DMS114 treated with DMSO at 0.1 percent for 48 hours (cell line): ENCODE measurements around the gene NSRP1.
"Not testable (repeated sequence)": the region's sequence is repeated elsewhere in the genome, so short reads cannot be mapped to it uniquely, and the experiment has no call there.

Source experiments
- DNase-seq: peaks from one replicate; lab custom pipeline; 2025; ENCODE audit not compliant: unreplicated experiment; lab: John Stamatoyannopoulos, UW

NSRP1 gene

DNA sequence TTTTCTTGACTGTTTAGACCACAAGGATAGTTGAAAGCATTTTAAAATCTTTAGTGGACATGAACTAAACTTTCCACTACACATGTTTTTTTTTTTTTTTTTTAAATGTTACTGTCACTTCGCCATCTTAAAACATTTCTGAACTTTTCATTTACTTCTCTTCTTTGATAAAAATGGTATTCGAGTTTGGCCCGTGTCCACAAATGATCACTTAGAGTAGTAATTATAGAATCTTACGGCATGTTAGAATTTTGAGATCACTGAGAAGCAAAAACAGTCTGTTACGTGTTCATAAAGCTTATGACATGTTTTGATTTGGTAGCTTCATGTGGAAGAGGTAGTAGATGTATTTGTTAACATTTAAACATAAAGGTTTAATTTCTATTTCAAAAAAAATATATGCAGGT, 1.1 kb downstream of the NSRP1 start:
- peak; percentile 31 for DNase-seq

DNA sequence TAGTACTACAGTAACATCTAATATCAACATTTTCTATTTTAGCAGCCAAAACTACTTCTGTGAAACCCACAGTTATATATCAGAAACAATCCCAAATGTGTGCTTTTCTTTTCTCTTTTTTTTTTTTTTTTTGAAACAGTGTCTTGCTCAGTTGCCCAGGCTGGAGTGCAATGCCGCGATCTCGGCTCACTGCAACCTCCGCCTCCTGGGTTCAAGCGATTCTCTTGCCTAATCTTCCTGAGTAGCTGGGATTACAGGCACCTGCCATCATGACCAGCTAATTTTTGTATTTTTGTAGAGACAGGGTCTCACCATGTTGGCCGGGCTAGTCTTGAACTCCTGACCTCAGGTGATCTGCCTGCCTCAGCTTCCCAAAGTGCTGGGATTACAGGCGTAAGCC, 2.0 kb downstream of the NSRP1 start:
- not testable (repeated sequence) for DNase-seq

DNA sequence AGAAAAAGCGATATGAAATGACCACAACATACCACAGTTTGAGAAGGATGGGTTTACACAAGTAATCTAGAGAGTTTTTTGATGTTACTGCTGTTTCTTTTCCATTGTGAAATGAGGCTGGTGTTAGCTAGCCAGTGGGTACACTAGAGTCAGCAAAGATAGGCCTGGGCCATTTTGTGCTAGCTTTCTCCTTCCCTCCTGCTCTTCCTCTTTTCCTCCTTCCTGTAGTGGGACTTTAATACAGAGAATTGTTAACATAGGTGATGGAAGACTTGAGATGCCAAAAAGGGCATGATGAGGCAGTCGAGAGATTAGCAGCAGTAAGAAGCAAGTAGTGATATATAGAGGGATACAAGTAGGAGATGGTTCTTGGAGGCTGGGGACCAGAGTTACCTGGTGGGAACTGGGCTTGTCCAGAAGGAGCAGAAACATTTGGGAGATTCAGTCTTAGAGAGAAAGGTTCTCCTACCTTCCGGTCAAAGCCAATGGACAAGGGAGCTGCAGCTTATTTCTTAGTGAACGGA, 7.7 kb downstream of the NSRP1 start:
- no peak for DNase-seq

DNA sequence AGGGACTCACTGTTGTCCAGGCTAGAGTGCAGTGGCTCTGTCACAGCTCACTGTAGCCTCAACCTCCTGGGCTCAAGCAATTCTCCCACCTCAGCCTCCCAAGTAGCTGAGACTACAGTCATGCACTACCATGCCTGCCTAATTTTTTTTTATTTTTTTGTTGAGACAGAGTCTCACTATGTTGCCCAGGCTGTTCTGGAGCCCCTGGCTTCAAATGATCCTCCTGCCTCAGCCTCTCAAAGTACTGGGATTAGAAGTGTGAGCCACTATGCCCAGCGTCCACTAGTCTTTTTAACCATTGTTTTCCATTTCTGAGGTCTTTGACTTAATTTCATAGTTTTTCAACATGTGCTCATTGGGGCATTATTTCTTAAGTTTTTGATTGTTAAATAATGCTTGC, 13.5 kb downstream of the NSRP1 start:
- no peak for DNase-seq

DNA sequence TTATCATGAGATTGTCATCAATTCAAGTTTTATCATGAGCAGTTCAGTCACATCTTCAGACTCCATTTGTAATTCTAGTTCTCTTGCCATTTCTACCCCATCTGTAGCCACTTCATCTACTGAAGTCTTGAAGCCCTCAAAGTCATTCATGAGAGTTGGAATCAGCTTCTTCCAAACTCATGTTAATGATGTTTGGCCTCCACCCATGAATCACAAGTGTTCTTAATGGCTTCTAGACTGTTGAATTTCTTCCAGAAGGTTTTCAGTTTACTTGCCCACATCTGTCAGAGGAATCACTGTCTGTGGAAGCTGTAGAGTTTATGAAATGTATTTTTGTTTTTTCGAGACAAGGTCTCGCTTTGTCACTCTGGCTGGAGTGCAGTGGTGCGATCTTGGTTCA, 16.0 kb downstream of the NSRP1 start:
- no peak for DNase-seq

DNA sequence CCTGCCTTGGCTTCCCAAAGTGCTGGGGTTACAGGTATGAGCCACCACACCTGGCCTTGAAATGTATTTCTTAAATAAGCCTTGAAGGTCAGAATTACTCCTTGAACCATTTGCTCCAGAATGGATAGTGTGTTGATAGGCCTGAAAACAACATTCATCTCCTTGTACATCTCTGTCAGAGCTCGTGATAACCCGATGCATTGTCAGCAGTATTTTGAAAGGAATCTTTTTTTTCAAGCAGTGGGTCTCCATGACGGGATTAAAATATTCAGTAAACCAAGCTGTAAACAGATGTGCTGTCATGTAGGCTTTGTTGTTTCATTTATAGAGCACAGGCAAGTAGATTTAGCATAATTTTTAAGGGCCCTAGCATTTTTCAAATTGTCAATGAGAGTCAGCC, 16.6 kb downstream of the NSRP1 start:
- no peak for DNase-seq

DNA sequence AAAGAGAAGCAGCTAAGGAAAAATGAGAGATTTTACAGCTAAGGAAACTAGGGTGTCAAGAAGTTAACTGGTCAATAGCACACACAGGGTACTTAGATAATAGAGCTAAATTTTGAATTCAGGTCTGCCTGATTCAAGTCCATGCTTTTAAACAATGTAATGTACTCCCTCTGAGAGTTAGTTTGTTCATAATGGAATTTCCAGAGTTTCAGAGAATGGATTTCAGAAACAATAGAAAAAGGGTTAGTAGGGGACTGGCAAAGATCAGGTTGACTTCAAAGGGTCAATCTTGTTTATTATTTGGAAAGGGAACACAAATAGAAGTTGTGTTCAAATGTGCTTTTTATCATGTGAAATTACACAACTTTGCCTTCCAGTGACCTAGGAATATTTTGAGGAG, 17.9 kb downstream of the NSRP1 start:
- no peak for DNase-seq

DNA sequence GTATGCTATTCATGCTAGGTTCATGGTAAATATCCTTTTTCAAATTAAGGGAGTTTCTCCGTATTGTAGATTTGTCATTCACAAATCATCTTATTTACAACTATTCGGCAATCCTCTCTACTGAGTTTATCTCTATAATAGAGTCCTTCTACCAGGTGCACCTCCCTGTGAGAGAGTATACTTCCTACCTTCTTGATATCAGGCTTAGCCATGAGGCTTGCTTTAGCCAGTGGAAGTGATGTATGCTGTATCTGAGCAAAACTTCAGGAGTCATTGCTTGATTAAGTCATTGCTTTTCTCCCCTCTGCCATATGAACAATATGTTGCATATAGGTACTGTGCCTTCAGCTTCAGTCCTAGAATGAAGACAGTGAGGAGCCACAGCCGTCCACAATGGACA, 20.5 kb downstream of the NSRP1 start:
- no peak for DNase-seq

DNA sequence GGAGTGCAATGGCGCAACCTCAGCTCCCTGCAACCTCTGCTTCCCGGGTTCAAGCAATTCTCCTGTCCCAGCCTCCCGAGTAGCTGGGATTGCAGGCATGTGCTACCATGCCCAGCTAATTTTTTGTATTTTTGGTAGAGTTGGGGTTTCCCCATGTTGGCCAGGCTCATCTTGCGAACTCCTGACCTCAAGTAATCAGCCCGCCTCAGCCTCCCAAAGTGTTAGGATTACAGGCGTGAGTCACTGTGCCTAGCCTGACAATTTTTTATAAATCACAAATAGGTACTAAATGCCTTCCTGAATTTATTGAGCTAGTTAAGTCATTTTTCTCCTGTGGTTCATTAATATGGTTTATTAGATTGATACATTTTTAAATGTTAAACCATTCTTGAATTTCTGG, 31.2 kb downstream of the NSRP1 start:
- not testable (repeated sequence) for DNase-seq

DNA sequence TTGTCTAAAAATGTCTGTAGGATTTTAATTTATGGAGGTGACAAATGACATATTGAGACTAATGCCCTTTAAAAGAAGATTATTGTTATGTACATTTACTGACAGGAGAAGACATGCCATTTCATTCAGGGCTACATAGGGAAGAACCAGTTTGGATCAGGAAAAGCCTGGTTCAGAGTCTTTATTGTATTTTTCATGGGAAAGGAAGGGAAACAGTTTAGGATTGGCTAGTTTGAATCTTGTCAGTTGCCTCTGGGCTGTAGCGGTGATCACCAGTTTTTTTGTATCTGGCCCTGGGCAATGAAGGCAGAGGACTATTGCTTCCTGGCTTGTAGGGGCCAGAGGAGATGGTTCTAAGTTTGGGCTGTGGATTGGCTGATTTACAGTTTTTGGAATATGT, 31.8 kb downstream of the NSRP1 start:
- DNase-seq: no peak

DNA sequence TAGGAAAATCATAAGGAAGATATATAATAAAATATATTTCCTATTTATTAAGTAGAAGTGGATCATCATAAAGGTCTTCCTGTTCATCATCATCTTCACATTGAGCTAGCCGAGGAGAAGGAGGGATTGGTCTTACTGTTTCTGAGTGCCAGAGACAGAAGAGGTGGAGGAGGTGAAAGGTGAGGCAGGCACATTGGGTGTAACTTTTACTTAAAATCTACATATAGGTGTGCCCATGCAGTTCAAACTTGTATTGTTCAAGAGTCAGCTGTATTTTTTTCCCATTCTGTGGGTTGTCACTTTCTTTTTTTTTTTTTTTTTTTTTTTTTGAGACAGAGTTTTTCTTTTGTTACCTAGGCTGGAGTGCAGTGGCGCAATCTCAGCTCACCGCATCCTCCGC, 34.9 kb downstream of the NSRP1 start:
- no peak for DNase-seq

DNA sequence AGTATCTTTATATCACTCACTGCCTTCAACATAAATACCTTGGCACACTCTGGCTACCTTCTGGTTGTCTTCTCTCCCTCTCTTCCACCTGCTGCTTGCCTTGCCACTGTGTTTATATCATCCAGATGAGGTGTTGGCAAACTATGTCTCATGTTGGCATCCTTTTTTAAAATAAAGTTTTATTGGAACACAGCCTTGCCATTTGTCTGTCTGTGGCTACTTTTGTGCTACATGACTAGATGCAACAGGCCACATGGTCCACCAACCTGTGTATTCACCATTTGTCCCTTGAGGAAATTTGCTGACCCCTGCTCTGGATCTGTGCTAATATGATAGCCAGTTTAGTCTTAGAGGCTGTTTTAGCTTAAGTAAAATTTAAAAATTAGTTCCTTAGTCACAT, 36.8 kb downstream of the NSRP1 start:
- no peak for DNase-seq

DNA sequence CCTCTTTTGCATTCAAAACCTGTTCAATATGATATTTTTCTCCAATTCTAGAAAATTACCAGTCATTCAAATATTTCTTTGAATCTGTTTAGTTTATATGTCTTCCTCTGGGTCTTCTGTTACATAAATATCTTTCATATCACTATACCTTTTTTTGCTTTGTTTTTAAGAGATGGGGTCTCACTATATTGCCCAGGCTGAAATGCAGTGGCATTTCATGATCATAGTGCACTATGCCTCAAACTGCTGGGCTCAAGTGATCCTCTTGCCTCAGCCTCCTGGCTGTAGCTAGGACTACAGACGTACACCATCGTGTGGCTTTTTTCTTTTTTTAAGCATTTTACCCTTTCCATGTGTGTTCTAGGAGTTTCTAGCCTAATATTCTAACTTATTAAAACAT, 38.8 kb downstream of the NSRP1 start:
- no peak for DNase-seq

DNA sequence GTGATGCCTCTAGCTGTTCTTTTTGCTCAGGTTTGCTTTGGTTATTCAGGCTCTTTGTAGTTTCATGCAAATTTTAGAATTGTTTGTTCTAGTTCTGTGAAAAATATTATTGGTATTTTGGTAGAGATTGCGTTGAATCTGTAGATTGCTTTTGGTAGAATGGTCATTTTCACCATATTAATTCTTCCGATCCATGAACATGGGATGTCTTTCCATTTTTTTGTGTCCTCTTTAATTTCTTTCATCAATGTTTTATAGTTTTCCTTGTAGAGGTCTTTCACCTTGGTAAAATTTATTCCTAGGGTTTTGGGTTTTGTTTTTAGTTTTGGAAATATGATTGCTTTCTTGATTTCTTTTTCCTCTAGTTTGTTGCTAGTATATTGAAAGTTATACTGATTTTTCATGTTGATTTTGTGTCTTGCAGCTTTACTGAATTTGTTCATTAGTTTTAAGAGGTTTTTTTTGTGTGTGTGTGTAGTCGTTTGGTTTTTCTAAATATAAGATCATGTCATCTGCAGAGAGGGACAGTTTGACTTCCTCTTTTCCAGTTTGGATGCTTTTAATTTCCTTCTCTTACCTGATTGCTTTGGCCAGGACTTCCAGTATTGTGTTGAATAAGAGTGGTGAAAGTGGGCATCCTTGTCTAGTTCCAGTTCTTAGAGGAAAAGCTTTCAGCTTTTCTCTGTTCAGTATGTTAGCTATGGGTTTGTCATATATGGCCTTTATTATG, 42.4 kb downstream of the NSRP1 start:
- no peak for DNase-seq

DNA sequence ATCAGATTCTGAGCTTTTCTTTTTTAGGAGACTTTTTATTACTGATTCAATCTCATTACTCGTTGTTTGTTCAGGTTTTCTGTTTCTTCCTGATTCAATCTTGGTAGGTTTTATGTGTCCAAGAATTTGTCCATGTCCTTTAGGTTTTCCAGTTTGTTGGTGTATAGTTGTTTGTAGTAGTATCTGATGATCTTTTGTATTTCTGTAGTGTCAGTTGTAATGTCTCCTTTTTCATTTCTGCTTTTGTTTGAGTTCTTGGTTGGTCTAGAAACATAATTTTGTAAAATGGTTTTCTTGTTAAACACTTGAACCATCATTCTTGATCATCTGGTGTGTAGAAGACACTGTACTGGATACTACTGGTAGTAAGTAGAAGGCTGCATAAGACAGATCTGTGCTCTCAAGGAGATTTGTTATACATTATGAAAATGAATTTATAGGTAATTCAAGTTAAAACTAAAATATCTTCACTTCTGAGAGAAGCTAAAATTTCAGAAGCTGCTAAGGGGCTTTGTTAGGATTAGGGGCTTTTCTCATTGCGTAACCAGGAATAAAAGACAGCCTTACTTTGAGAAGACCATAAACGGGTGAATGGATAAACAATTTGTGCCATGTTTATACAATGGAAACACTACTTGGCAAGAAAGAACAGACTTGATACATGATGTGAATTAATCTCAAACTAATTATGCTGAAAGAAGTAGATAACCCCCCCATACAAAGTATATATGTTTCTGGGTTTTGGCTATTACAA, 44.0 kb downstream of the NSRP1 start:
- no peak for DNase-seq

DNA sequence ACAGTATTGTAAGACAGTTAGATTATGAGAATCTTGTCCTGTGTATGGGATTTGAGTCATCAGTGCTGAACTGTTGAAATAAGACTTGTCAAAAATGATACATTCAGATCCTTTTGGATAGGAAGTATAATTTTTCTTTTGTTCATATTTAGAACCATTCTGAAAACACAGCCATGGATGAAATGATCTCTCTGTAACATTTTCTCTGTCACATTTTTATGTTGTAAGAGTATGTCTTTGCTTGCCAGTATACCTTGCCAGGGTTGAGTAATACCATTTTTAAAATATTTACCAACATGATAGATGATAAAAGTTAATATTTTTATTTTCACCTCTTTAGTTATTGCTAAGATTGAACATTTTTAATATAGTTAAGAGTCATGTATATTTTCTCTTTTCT, 45.0 kb downstream of the NSRP1 start:
- no peak for DNase-seq

DNA sequence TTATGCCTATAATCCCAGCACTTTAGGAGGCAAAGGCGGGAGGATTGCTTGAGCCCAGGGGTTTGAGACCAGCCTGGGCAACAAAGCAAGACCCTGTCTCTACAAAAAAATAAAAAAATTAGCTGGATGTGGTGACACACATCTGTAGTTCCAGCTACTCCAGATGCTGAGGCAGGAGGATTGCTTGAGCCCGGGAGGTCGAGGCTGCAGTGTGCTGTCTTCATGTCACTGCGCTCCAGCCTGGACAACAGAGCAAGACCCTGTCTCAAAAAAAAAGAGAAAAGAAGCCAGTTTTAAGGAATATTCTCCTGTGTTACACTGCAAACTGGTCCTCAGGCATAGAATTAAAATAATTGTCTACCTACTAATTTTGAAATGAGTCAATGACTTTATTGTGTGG, 47.9 kb downstream of the NSRP1 start:
- no peak for DNase-seq

DNA sequence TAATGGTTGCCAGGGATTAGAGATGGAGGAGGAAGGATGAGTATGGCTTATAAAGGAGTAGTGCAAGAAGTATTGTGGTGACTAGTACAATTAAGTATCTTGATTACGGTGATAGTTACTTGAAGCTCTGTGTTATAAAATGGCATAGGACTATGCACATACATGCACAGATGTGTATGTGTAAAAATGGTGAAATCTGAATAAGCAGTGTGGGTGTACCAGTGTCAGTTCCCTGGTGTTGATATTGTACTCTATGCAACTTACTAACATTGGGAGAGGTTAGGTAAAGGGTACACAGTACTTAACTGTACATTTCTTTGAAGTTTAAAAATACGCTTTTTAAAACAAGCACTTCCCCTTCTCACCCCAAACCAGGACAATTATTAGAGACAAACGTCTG, 48.5 kb downstream of the NSRP1 start:
- no peak for DNase-seq

DNA sequence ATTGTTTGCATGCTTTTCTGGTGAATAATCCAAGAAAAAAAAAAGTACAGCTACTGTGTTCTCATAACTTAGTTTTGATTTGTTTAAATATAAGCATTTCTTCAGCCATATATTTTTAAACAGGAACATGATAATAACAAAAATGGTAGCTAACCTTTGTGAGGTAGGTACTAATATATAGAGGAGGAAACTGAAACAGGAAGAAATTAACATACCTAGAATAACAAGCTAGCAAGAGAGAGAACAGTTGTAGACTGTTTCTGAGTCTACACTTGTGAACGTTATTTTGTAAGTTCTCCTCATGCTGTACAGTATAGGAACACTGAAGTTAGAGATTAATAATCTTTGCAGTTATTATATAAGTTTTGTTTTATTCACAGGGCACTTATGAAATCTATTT, 49.3 kb downstream of the NSRP1 start:
- no peak for DNase-seq

DNA sequence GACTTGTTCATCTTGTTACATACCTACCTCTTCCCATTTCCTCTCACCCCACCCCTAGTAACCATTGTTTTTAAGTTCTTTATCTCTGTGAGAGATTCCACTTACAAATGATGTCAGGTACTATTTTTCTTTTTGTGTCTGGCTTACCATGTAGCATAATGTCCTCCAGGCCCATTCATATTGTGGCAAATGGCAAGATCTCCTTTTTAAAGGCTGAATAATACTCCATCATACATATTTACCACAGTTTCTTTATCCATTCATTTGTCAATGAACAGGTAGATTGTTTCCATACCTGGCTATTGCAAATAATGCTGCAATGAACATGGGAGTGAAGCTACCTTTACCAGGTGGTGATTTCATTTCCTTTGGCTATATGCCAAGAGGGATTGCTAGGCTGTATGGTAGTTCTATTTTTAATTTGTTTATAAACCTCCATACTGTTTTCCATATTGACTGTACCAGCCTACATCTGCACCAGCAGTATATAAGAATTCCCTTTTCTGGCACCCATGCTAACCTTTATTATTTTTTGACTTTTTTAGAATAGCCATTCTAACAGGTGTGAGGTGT, 53.9 kb downstream of the NSRP1 start:
- DNase-seq: no peak

DNA sequence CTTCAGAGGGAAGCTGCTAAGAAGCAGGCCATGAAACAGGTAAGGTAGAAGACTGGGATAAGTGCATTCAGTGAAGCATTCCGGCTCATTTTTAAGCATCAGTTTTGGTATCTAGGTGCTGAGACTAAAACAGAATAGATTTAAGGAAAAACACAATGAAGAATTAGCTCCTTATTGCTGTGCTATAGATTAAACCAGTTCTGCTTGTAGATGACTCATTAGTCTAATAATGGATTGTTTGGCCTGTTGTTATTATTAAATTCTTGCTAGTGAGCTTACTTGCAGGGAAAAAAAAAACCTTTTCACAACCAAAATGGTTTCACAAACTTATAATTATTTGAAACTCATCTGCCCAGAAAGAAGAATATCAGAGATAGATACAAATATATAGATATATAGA, 55.9 kb downstream of the NSRP1 start:
- DNase-seq: no peak

DNA sequence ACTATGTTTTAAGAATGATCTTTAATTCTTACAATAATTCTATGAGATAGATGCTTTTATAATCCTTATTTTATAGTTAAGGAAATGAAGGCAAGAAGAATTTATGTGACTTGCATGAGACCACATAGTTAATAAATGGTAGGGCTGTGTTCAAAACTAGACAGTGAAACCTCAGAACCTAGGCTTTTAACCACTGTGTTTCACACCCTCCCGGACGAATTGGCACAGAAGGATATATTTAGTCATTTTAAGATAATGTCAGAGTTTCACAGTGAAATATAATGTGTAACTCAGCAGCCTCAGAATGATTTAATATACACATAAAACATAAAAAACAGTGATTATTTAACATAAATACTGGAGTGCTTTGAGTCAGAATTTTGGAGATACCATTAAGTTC, 57.0 kb downstream of the NSRP1 start:
- DNase-seq: no peak
